Measurements from ENCODE around the gene C2orf92.

- no peak for TF ChIP-seq CTCF (IDR thresholded peaks at IDR 0.05; ENCODE audit: low read length)
- no peak for TF ChIP-seq EZH2 (optimal IDR thresholded peaks at IDR 0.05; ENCODE audit: low read depth, low read length)
- no peak for TF ChIP-seq EZH2phosphoT487 (IDR thresholded peaks at IDR 0.05; ENCODE audit: low read length)
These were observed 52.7 kb downstream of the C2orf92 start for GRCh38 chr2:97722227-97722626.
